HG03103 (cell line): ENCODE results near the gene CDKN1B.

Source experiments
- ATAC-seq: cut with Tn5 transposase; IDR thresholded peaks from one replicate; pipeline ENCODE4 v1.9.1; 2021; ENCODE audit warnings: low read depth; ENCODE audit not compliant: unreplicated experiment

The CDKN1B gene

DNA sequence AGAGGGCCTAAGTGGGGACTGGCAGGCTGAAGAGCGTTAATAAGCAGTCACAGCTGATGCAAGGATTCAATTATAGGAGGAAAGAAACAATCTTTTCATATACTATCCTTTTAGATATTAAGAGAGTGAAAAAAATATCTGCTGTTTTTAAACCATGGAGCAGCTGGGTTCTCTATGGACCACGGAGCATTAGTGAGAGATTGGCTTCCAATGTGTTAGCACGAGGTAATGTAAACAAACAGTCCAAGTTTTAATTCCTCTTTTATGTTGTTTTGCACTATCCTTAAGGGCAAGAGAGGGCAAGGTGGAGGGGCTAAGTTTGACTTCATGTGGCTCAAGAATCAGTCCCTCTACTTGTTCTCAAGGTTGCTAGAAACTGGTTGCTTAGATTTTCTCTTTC is 30.9 kb downstream of the CDKN1B start:
- ATAC-seq, result no peak

GRCh38 chr12:12749433-12749832 is 32.3 kb downstream of the CDKN1B start:
- no peak for ATAC-seq

GRCh38 chr12:12755923-12756322 is 38.8 kb downstream of the CDKN1B start:
- ATAC-seq, result no peak

GRCh38 chr12:12757121-12757520 is 40.0 kb downstream of the CDKN1B start:
- no peak for ATAC-seq

GRCh38 chr12:12759234-12759915 is 42.2 kb downstream of the CDKN1B start:
- ATAC-seq, result no peak

GRCh38 chr12:12764824-12765223 is 47.7 kb downstream of the CDKN1B start:
- ATAC-seq, result no peak

DNA sequence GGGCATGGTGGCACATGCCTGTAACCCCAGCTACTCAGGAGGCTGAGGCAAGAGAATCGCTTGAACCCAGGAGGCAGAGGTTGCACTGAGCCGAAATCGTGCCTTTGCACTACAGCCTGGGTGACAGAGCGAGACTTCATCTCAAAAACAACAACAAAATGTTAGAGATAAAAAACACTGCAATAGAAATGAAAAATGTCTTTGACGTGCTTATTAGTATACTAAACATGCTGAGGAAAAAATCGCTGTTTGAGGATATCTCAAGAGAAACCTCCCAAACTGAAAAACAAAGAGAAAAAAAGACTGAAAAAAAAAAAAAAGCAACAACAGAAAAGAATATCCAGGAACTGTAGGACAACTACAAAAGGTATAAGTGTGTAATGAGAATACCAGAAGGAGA is 53.1 kb downstream of the CDKN1B start:
- ATAC-seq, result no peak
